Measurements from ENCODE around the gene FAP. TPM values are rescaled to one million over a fixed set of nuclear protein-coding genes. Genes with fewer than 3 reads are reported as not detected.

FAP gene
- total RNA-seq, 4 donors from 2014 or later: 10.5 to 167 (median 25.9) TPM

GRCh38 chr2:162267996-162268395, 24.8 kb upstream of the FAP start:
- Histone ChIP-seq H3K9me3 (no peaks in the 10 kb centered on the region), H3K27me3 (no peaks in the 10 kb centered on the region), H3K27ac (no peak overlapping the region), H3K36me3 (no peaks in the 10 kb centered on the region), H3K4me1 (no peaks in the 10 kb centered on the region), H3K4me3 (no peak overlapping the region)
- intact Hi-C loops (cut with DNase I; ENCODE audit: low total_unique reads): no loop called here
- TF ChIP-seq CTCF (IDR thresholded peaks at IDR 0.05) (no peak), POLR2A (IDR thresholded peaks at IDR 0.05) (no peak)
- DNase-seq: no peak

- Histone ChIP-seq H3K27ac (no peak overlapping the region), H3K4me1 (no peaks in the 10 kb centered on the region), H3K27me3 (no peaks in the 10 kb centered on the region), H3K36me3 (no peaks in the 10 kb centered on the region), H3K9me3 (no peaks in the 10 kb centered on the region), H3K4me3 (no peak overlapping the region)
- intact Hi-C loops (cut with DNase I; ENCODE audit: low total_unique reads): no loop called here
- DNase-seq: no peak
- TF ChIP-seq CTCF (IDR thresholded peaks at IDR 0.05) (no peak), POLR2A (IDR thresholded peaks at IDR 0.05) (no peak)
These were observed 24.3 kb upstream of the FAP start for GRCh38 chr2:162267496-162267895.

GRCh38 chr2:162266460-162266760, 23.2 kb upstream of the FAP start:
- no peaks in the 10 kb centered on the region for H3K27me3 ChIP-seq
- H3K27ac ChIP-seq: no peak overlapping the region
- no peaks in the 10 kb centered on the region for H3K4me1 ChIP-seq
- intact Hi-C loops (cut with DNase I; ENCODE audit: low total_unique reads): no loop called here
- H3K4me3 ChIP-seq: no peak overlapping the region
- DNase-seq: no peak
- H3K36me3 ChIP-seq: no peaks in the 10 kb centered on the region
- no peak for TF ChIP-seq CTCF (IDR thresholded peaks at IDR 0.05)
- no peak for TF ChIP-seq POLR2A (IDR thresholded peaks at IDR 0.05)
- H3K9me3 ChIP-seq: no peaks in the 10 kb centered on the region

GRCh38 chr2:162265666-162266459, 22.6 kb upstream of the FAP start:
- Histone ChIP-seq H3K9me3 (no peaks in the 10 kb centered on the region), H3K4me3 (no peak overlapping the region), H3K27me3 (no peaks in the 10 kb centered on the region), H3K27ac (no peak overlapping the region), H3K4me1 (no peaks in the 10 kb centered on the region), H3K36me3 (no peaks in the 10 kb centered on the region)
- intact Hi-C loops (cut with DNase I; ENCODE audit: low total_unique reads): no loop called here
- TF ChIP-seq POLR2A (IDR thresholded peaks at IDR 0.05): no peak
- DNase-seq: no peak

- DNase-seq: no peak
- H3K4me1 ChIP-seq: no peaks in the 10 kb centered on the region
- H3K36me3 ChIP-seq: no peaks in the 10 kb centered on the region
- H3K27me3 ChIP-seq: no peaks in the 10 kb centered on the region
- H3K9me3 ChIP-seq: no peaks in the 10 kb centered on the region
- TF ChIP-seq CTCF (IDR thresholded peaks at IDR 0.05) (no peak), POLR2A (IDR thresholded peaks at IDR 0.05) (no peak)
- no peak overlapping the region for H3K4me3 ChIP-seq
- intact Hi-C loops (cut with DNase I; ENCODE audit: low total_unique reads): no loop called here
- peak overlapping the region in 1 of 2 donors; percentile 32 for H3K27ac ChIP-seq
These were observed 18.0 kb upstream of the FAP start for GRCh38 chr2:162261032-162261945.
